Panc1 (cell line): ENCODE results near the gene FUT8. TPM values are rescaled to one million over a fixed set of nuclear protein-coding genes. Genes with fewer than 3 reads are reported as not detected.

Source experiments
- ATAC-seq: fragments of 200-7000 bp; cut with Tn5 transposase; 2 replicates; pipeline ENCODE4 v1.9.1; 2020; ENCODE audit warnings: mild to moderate bottlenecking, moderate library complexity
- BruUV-seq: library from RNA; stranded (reverse); fragments of 400-500 nt; replicated peaks from 2 replicates; lab custom pipeline; 2021; lab: Mats Ljungman, UMichigan
- CTCF ChIA-PET: fragments of 300-600 bp; sonication (Branson Sonifier 250); formaldehyde crosslinking; loops from one replicate; lab custom pipeline; 2022; ENCODE audit warnings: antibody characterized with exemption; lab: Charles Lee
- POLR2A ChIA-PET: fragments of 300-600 bp; sonication (Branson Sonifier 250); formaldehyde crosslinking; loops from one replicate; lab custom pipeline; 2022; ENCODE audit warnings: antibody characterized with exemption; lab: Charles Lee
- DNase-seq: peaks from one replicate; pipeline ENCODE4 v3.0.0-alpha.2; 2010; ENCODE audit warnings: low read depth, low spot score
- H3K27ac ChIP-seq: 2 replicates; pipeline ENCODE4 v1.5.1; 2011; ENCODE audit warnings: mild to moderate bottlenecking, low read length, inconsistent platforms
- H3K27me3 ChIP-seq: fragments of 200-500 bp; sonication (Bioruptor generic); 2 replicates; pipeline ENCODE4 v1.6.0; 2014; ENCODE audit warnings: low read length, inconsistent platforms; ENCODE audit not compliant: control insufficient read depth, insufficient read depth
- H3K36me3 ChIP-seq: fragments of 200-500 bp; sonication (Bioruptor generic); 2 replicates; pipeline ENCODE4 v1.5.1; 2014; ENCODE audit warnings: inconsistent platforms, mild to moderate bottlenecking, low read length, moderate library complexity; ENCODE audit not compliant: control insufficient read depth, insufficient read depth
- H3K4me1 ChIP-seq: 2 replicates; pipeline ENCODE4 v1.5.1; 2011; ENCODE audit warnings: inconsistent platforms, mild to moderate bottlenecking, low read length, moderate library complexity; ENCODE audit not compliant: control insufficient read depth, insufficient read depth
- H3K4me3 ChIP-seq, 2 experiments: 2 replicates each; pipeline ENCODE4 v1.5.1; 2011 to 2012; ENCODE audit warnings: low read depth in 2 of 2, low read length in 2 of 2, mild to moderate bottlenecking in 2 of 2, inconsistent platforms in 1 of 2, moderate library complexity in 1 of 2
- H3K9me3 ChIP-seq: fragments of 200-500 bp; sonication (Bioruptor generic); 2 replicates; pipeline ENCODE4 v1.5.1; 2014; ENCODE audit warnings: low read depth, mild to moderate bottlenecking, inconsistent platforms, low read length, moderate library complexity; ENCODE audit not compliant: control insufficient read depth, insufficient read depth
- CTCF ChIP-seq: fragments of 450-650 bp; IDR thresholded peaks from 2 replicates; pipeline ENCODE4 v1.5.1; 2017; ENCODE audit warnings: mild to moderate bottlenecking
- POLR2AphosphoS5 ChIP-seq: IDR thresholded peaks from 2 replicates; pipeline ENCODE4 v1.6.1; 2012; ENCODE audit warnings: mild to moderate bottlenecking, low read depth, low read length, moderate library complexity
- REST ChIP-seq, 2 experiments: IDR thresholded peaks; 2 replicates each; pipeline ENCODE4 v1.6.1; 2011 to 2012; ENCODE audit warnings: low read depth in 2 of 2, control low read depth in 1 of 2, low read length in 1 of 2, mild to moderate bottlenecking in 1 of 2, moderate library complexity in 1 of 2; ENCODE audit not compliant: insufficient read depth in 1 of 2
- SIN3A ChIP-seq: IDR thresholded peaks from 2 replicates; pipeline ENCODE4 v1.6.1; 2012; ENCODE audit warnings: low read depth, mild to moderate bottlenecking, low read length, moderate library complexity, borderline replicate concordance; ENCODE audit not compliant: insufficient read depth
- TCF7L2 ChIP-seq: IDR thresholded peaks from 2 replicates; pipeline ENCODE4 v1.6.1; 2011; ENCODE audit warnings: mild to moderate bottlenecking, low read depth, low read length, inconsistent platforms
- in situ Hi-C: cut with HindIII; loops from 2 replicates; pipeline ENCODE4 v1.10.0; 2016; ENCODE audit warnings: low sequenced_read_pairs, low pct_unique_long_range_greater_than_20kb
- intact Hi-C: fragments of 100-400 bp; cut with micrococcal nuclease; formaldehyde crosslinking; loops from one replicate; pipeline ENCODE4 v1.10.0; 2022; ENCODE audit not compliant: unreplicated experiment
- total RNA-seq: library from RNA; stranded (reverse); gene quantifications from one replicate; pipeline ENCODE4 v1.2.1, GENCODE V29; 2021; ENCODE audit not compliant: unreplicated experiment

Gene FUT8
- total RNA-seq, 1 experiment from 2014 or later: 31.4 TPM

- in situ Hi-C loops: no loop called here
- H3K9me3 ChIP-seq: no peaks in the 10 kb centered on the region
- H3K27ac ChIP-seq: no peak overlapping the region
- no peaks in the 10 kb centered on the region; the same call in 1 of the 2 replicates for H3K36me3 ChIP-seq
- CTCF ChIA-PET: no interaction called here
- H3K27me3 ChIP-seq: no peaks in the 10 kb centered on the region
- ATAC-seq (no peak), DNase-seq (no peak)
- POLR2A ChIA-PET: interaction anchor here (0.6 kb wide), 1 partner anchor 264 kb away, joined by 5 read pairs; no protein-coding TSS in a partner anchor
- H3K4me3 ChIP-seq: no peak overlapping the region
- no peaks in the 10 kb centered on the region for H3K4me1 ChIP-seq
- no peak for TF ChIP-seq CTCF
- no peak for TF ChIP-seq SIN3A
- no peak for TF ChIP-seq TCF7L2
- TF ChIP-seq REST (IDR thresholded peaks at IDR 0.05; ENCODE audit: insufficient read depth in 1 of 2, low read depth in 2 of 2, low read length in 1 of 2): no peak
- no peak for TF ChIP-seq POLR2AphosphoS5
- no TSS peak for BruUV-seq
- intact Hi-C loops: no loop called here
These were observed 66.1 kb downstream of the FUT8 start for GRCh38 chr14:65478596-65478995.

DNA sequence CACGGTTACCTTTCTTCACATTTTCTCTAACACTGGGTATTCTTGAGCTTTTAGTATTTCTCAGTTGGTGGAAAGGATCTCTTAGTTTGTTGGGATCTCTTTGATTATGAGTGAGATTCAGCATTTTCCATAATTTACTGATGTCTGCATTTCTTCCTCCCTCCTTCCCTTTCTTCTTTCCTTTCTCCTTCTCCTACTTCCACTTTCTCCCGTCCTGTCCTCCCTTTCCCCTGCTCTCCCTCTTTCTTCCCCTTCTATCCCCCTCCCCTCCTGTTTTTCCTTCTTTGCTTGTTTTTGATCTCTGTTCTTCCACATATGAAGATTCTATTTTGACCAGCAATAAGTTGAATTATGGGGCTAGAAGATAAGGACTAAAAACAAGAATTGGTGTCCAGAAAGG, 66.9 kb downstream of the FUT8 start:
- Histone ChIP-seq H3K9me3 (no peaks in the 10 kb centered on the region), H3K27me3 (no peaks in the 10 kb centered on the region), H3K36me3 (no peaks in the 10 kb centered on the region; the same call in 1 of the 2 replicates), H3K4me1 (no peaks in the 10 kb centered on the region), H3K4me3 (no peak overlapping the region), H3K27ac (no peak overlapping the region)
- TF ChIP-seq POLR2AphosphoS5: no peak
- no peak for TF ChIP-seq REST (IDR thresholded peaks at IDR 0.05; ENCODE audit: insufficient read depth in 1 of 2, low read depth in 2 of 2, low read length in 1 of 2)
- no peak for TF ChIP-seq CTCF
- TF ChIP-seq TCF7L2: no peak
- no peak for TF ChIP-seq SIN3A
- ATAC-seq (no peak), DNase-seq (no peak)
- BruUV-seq: no TSS peak
- intact Hi-C loops: no loop called here
- ChIA-PET POLR2A (no interaction called here), CTCF (no interaction called here)
- in situ Hi-C loops: no loop called here
